DND-41 (cell line): ENCODE results near the gene MPP1.

Experiments
- ATAC-seq: fragments of 200-7000 bp; cut with Tn5 transposase; 3 replicates; pipeline ENCODE4 v1.9.1; 2021; ENCODE audit warnings: low read depth; ENCODE audit not compliant: insufficient read depth
- DNase-seq: peaks from one replicate; pipeline ENCODE4 v3.0.0-alpha.2; 2020
- H2AFZ ChIP-seq: 2 replicates; pipeline ENCODE4 v1.6.0; 2012; ENCODE audit warnings: low read depth, low read length
- H3K27ac ChIP-seq: 2 replicates; pipeline ENCODE4 v1.5.1; 2012; ENCODE audit warnings: low read length, inconsistent platforms
- H3K27me3 ChIP-seq: fragments of 200-600 bp; sonication (generic); 2 replicates; pipeline ENCODE4 v1.6.0; 2012; ENCODE audit warnings: low read length, mild to moderate bottlenecking, inconsistent platforms; ENCODE audit not compliant: insufficient read depth, poor library complexity
- H3K36me3 ChIP-seq: 2 replicates; pipeline ENCODE4 v1.5.1; 2012; ENCODE audit warnings: low read length, inconsistent platforms; ENCODE audit not compliant: insufficient read depth
- H3K4me1 ChIP-seq: 2 replicates; pipeline ENCODE4 v1.5.1; 2012; ENCODE audit warnings: mild to moderate bottlenecking, low read length; ENCODE audit not compliant: insufficient read depth
- H3K4me2 ChIP-seq: 2 replicates; pipeline ENCODE4 v1.6.0; 2012; ENCODE audit warnings: mild to moderate bottlenecking, moderate library complexity, low read length, inconsistent platforms; ENCODE audit not compliant: insufficient read depth
- H3K4me3 ChIP-seq, 2 experiments: fragments of 200-600 bp in 1 of 2; shearing (Covaris generic) in 1 of 2; 2 replicates each; pipeline ENCODE4 v1.5.1; 2012 to 2016; ENCODE audit warnings: inconsistent platforms in 2 of 2, low read length in 2 of 2, mild to moderate bottlenecking in 2 of 2, low read depth in 1 of 2, moderate library complexity in 1 of 2
- H3K79me2 ChIP-seq: 2 replicates; pipeline ENCODE4 v1.6.0; 2012; ENCODE audit warnings: low read length, inconsistent platforms; ENCODE audit not compliant: insufficient read depth
- H3K9ac ChIP-seq: 2 replicates; pipeline ENCODE4 v1.6.0; 2012; ENCODE audit warnings: low read depth, mild to moderate bottlenecking, inconsistent platforms, low read length, moderate library complexity
- H3K9me3 ChIP-seq: 2 replicates; pipeline ENCODE4 v1.5.1; 2012; ENCODE audit warnings: low read length, moderate library complexity, mild to moderate bottlenecking, inconsistent platforms; ENCODE audit not compliant: insufficient read depth, severe bottlenecking
- H4K20me1 ChIP-seq: 2 replicates; pipeline ENCODE4 v1.6.0; 2012; ENCODE audit warnings: low read length; ENCODE audit not compliant: insufficient read depth
- CTCF ChIP-seq: IDR thresholded peaks from 2 replicates; pipeline ENCODE4 v1.5.1; 2012; ENCODE audit warnings: borderline replicate concordance, low read length, moderate library complexity, mild to moderate bottlenecking; ENCODE audit not compliant: poor library complexity, severe bottlenecking; ENCODE audit errors: extremely low read depth
- EZH2 ChIP-seq: IDR thresholded peaks from 3 replicates; pipeline ENCODE4 v1.6.1; 2012; ENCODE audit warnings: borderline replicate concordance, low read depth, mild to moderate bottlenecking, moderate library complexity, low read length, inconsistent platforms; ENCODE audit not compliant: severe bottlenecking

MPP1 gene

GRCh38 chrX:154779261-154779660 is 26.0 kb downstream of the MPP1 start:
- H3K36me3 ChIP-seq, result peaks cover 44% of the 10 kb centered on the region
- H3K9me3 ChIP-seq, result no peaks in the 10 kb centered on the region
- ATAC-seq (peak; percentile 13; the same call in 1 of the 3 replicates), DNase-seq (no peak)
- TF ChIP-seq EZH2, result no peak
- no peak for TF ChIP-seq CTCF
- no peaks in the 10 kb centered on the region for H3K27me3 ChIP-seq
- peaks cover 20% of the 10 kb centered on the region for H4K20me1 ChIP-seq
- no peak overlapping the region for H3K27ac ChIP-seq
- H3K79me2 ChIP-seq, result no peaks in the 10 kb centered on the region
- H2AFZ ChIP-seq, result no peak overlapping the region
- no peak overlapping the region for H3K4me3 ChIP-seq
- no peak overlapping the region for H3K9ac ChIP-seq
- no peak overlapping the region for H3K4me2 ChIP-seq
- H3K4me1 ChIP-seq, result no peaks in the 10 kb centered on the region

- H2AFZ ChIP-seq, result no peak overlapping the region
- no peak overlapping the region for H3K27ac ChIP-seq
- H3K4me3 ChIP-seq, result no peak overlapping the region
- ATAC-seq, result no peak
- H3K9ac ChIP-seq, result no peak overlapping the region
- H3K36me3 ChIP-seq, result peaks cover 58% of the 10 kb centered on the region
- no peaks in the 10 kb centered on the region for H3K9me3 ChIP-seq
- H3K4me1 ChIP-seq, result no peaks in the 10 kb centered on the region
- no peaks in the 10 kb centered on the region for H3K27me3 ChIP-seq
- peaks cover 24% of the 10 kb centered on the region for H4K20me1 ChIP-seq
- peaks cover 8% of the 10 kb centered on the region; the same call in 1 of the 2 replicates for H3K79me2 ChIP-seq
- DNase-seq, result no peak
- TF ChIP-seq EZH2, result no peak
- TF ChIP-seq CTCF, result no peak
- no peak overlapping the region for H3K4me2 ChIP-seq
Measured at GRCh38 chrX:154776753-154777152, 28.5 kb downstream of the MPP1 start.

- Histone ChIP-seq H3K9ac (no peak overlapping the region), H3K27ac (no peak overlapping the region), H3K4me2 (no peak overlapping the region), H3K4me1 (no peaks in the 10 kb centered on the region), H3K36me3 (peaks cover 64% of the 10 kb centered on the region), H3K4me3 (no peak overlapping the region), H3K9me3 (no peaks in the 10 kb centered on the region), H3K27me3 (no peaks in the 10 kb centered on the region), H2AFZ (no peak overlapping the region), H4K20me1 (peaks cover 25% of the 10 kb centered on the region), H3K79me2 (peaks cover 12% of the 10 kb centered on the region; the same call in 1 of the 2 replicates)
- ATAC-seq (peak; percentile 57; the same call in 2 of the 3 replicates), DNase-seq (peak; percentile 21)
- no peak for TF ChIP-seq EZH2
- no peak for TF ChIP-seq CTCF
Measured at GRCh38 chrX:154775419-154776349, 29.6 kb downstream of the MPP1 start.
